ENCODE data around the gene ASCL5.
A peak's percentile ranks its signal among the peaks of the same experiment; 100 is the strongest.

Gene ASCL5

GRCh38 chr1:201126832-201127754 is at the start of gene ASCL5:
Gene ASCL5, minus strand, starts transcription at chr1:201127184. Its CDS starts 11,812 bp downstream, at chr1:201115372.
- Histone ChIP-seq H3K27me3 (ENCODE audit: control insufficient read depth, insufficient read depth, low read length) (peaks cover 11% of the 10 kb centered on the region; the same call in 1 of the 2 replicates), H3K4me3 (ENCODE audit: low read depth, low read length) (peak within 1 kb of the TSS; percentile 38), H3K27ac (ENCODE audit: low read depth, low read length) (no peak within 1 kb of the TSS), H3K4me1 (ENCODE audit: control insufficient read depth, insufficient read depth, low read length) (peaks cover 14% of the 10 kb centered on the region), H3K9me3 (ENCODE audit: control insufficient read depth, insufficient read depth, low read depth, low read length) (no peaks in the 10 kb centered on the region; the same call in 1 of the 2 replicates), H3K9ac (ENCODE audit: low read length) (no peak within 1 kb of the TSS), H3K36me3 (ENCODE audit: control insufficient read depth, insufficient read depth, low read length) (no peaks in the 10 kb centered on the region)

GRCh38 chr1:201175820-201176500 is 49.0 kb upstream of the ASCL5 start:
- Histone ChIP-seq H3K4me1 (ENCODE audit: control insufficient read depth, insufficient read depth, low read length) (peaks cover 7% of the 10 kb centered on the region), H3K9ac (ENCODE audit: low read length) (no peak overlapping the region), H3K27ac (ENCODE audit: low read depth, low read length) (no peak overlapping the region), H3K36me3 (ENCODE audit: control insufficient read depth, insufficient read depth, low read length) (no peaks in the 10 kb centered on the region), H3K27me3 (ENCODE audit: control insufficient read depth, insufficient read depth, low read length) (peaks cover 21% of the 10 kb centered on the region), H3K4me3 (ENCODE audit: low read depth, low read length) (no peak overlapping the region), H3K9me3 (ENCODE audit: control insufficient read depth, insufficient read depth, low read depth, low read length) (peaks cover 8% of the 10 kb centered on the region)

GRCh38 chr1:201173736-201174135 is 46.8 kb upstream of the ASCL5 start:
- Histone ChIP-seq H3K27me3 (ENCODE audit: control insufficient read depth, insufficient read depth, low read length) (peaks cover 29% of the 10 kb centered on the region), H3K36me3 (ENCODE audit: control insufficient read depth, insufficient read depth, low read length) (no peaks in the 10 kb centered on the region), H3K4me3 (ENCODE audit: low read depth, low read length) (no peak overlapping the region), H3K27ac (ENCODE audit: low read depth, low read length) (no peak overlapping the region), H3K4me1 (ENCODE audit: control insufficient read depth, insufficient read depth, low read length) (peaks cover 13% of the 10 kb centered on the region), H3K9me3 (ENCODE audit: control insufficient read depth, insufficient read depth, low read depth, low read length) (peaks cover 4% of the 10 kb centered on the region), H3K9ac (ENCODE audit: low read length) (no peak overlapping the region)

- peaks cover 29% of the 10 kb centered on the region for H3K27me3 ChIP-seq (ENCODE audit: control insufficient read depth, insufficient read depth, low read length)
Observed at GRCh38 chr1:201172999-201173610, 46.1 kb upstream of the ASCL5 start.

GRCh38 chr1:201172326-201172725 is 45.3 kb upstream of the ASCL5 start:
- Histone ChIP-seq H3K27ac (ENCODE audit: low read depth, low read length) (no peak overlapping the region), H3K9me3 (ENCODE audit: control insufficient read depth, insufficient read depth, low read depth, low read length) (no peaks in the 10 kb centered on the region), H3K4me3 (ENCODE audit: low read depth, low read length) (no peak overlapping the region), H3K27me3 (ENCODE audit: control insufficient read depth, insufficient read depth, low read length) (peaks cover 29% of the 10 kb centered on the region), H3K36me3 (ENCODE audit: control insufficient read depth, insufficient read depth, low read length) (no peaks in the 10 kb centered on the region), H3K4me1 (ENCODE audit: control insufficient read depth, insufficient read depth, low read length) (peaks cover 10% of the 10 kb centered on the region), H3K9ac (ENCODE audit: low read length) (no peak overlapping the region)

More at GRCh38 chr1:201172999-201173610, 46.1 kb upstream of the ASCL5 start:
- Histone ChIP-seq H3K9me3 (ENCODE audit: control insufficient read depth, insufficient read depth, low read depth, low read length) (no peaks in the 10 kb centered on the region), H3K4me3 (ENCODE audit: low read depth, low read length) (no peak overlapping the region), H3K36me3 (ENCODE audit: control insufficient read depth, insufficient read depth, low read length) (no peaks in the 10 kb centered on the region), H3K4me1 (ENCODE audit: control insufficient read depth, insufficient read depth, low read length) (peaks cover 13% of the 10 kb centered on the region), H3K9ac (ENCODE audit: low read length) (no peak overlapping the region), H3K27ac (ENCODE audit: low read depth, low read length) (no peak overlapping the region)

GRCh38 chr1:201171063-201172036 is 44.4 kb upstream of the ASCL5 start:
- Histone ChIP-seq H3K36me3 (ENCODE audit: control insufficient read depth, insufficient read depth, low read length) (no peaks in the 10 kb centered on the region), H3K4me1 (ENCODE audit: control insufficient read depth, insufficient read depth, low read length) (peaks cover 10% of the 10 kb centered on the region), H3K9me3 (ENCODE audit: control insufficient read depth, insufficient read depth, low read depth, low read length) (no peaks in the 10 kb centered on the region), H3K27ac (ENCODE audit: low read depth, low read length) (peak overlapping the region; percentile 54; the same call in 1 of the 2 replicates), H3K4me3 (ENCODE audit: low read depth, low read length) (peak overlapping the region; percentile 65), H3K27me3 (ENCODE audit: control insufficient read depth, insufficient read depth, low read length) (peaks cover 29% of the 10 kb centered on the region), H3K9ac (ENCODE audit: low read length) (peak overlapping the region; percentile 54)

- Histone ChIP-seq H3K9ac (ENCODE audit: low read length) (peak overlapping the region; percentile 54), H3K4me3 (ENCODE audit: low read depth, low read length) (peak overlapping the region; percentile 65), H3K9me3 (ENCODE audit: control insufficient read depth, insufficient read depth, low read depth, low read length) (no peaks in the 10 kb centered on the region), H3K27me3 (ENCODE audit: control insufficient read depth, insufficient read depth, low read length) (peaks cover 25% of the 10 kb centered on the region; the same call in 1 of the 2 replicates), H3K36me3 (ENCODE audit: control insufficient read depth, insufficient read depth, low read length) (no peaks in the 10 kb centered on the region), H3K27ac (ENCODE audit: low read depth, low read length) (peak overlapping the region; percentile 54; the same call in 1 of the 2 replicates), H3K4me1 (ENCODE audit: control insufficient read depth, insufficient read depth, low read length) (peaks cover 10% of the 10 kb centered on the region)
Observed at GRCh38 chr1:201170533-201171062, 43.6 kb upstream of the ASCL5 start.

GRCh38 chr1:201169971-201170532 is 43.1 kb upstream of the ASCL5 start:
- H3K4me1 ChIP-seq (ENCODE audit: control insufficient read depth, insufficient read depth, low read length): peaks cover 10% of the 10 kb centered on the region
- peak overlapping the region; percentile 65 for H3K4me3 ChIP-seq (ENCODE audit: low read depth, low read length)
- peaks cover 25% of the 10 kb centered on the region; the same call in 1 of the 2 replicates for H3K27me3 ChIP-seq (ENCODE audit: control insufficient read depth, insufficient read depth, low read length)
- no peaks in the 10 kb centered on the region for H3K36me3 ChIP-seq (ENCODE audit: control insufficient read depth, insufficient read depth, low read length)
- H3K9ac ChIP-seq (ENCODE audit: low read length): peak overlapping the region; percentile 35
- H3K27ac ChIP-seq (ENCODE audit: low read depth, low read length): no peak overlapping the region
- no peaks in the 10 kb centered on the region for H3K9me3 ChIP-seq (ENCODE audit: control insufficient read depth, insufficient read depth, low read depth, low read length)

GRCh38 chr1:201169203-201169602 is 42.2 kb upstream of the ASCL5 start:
- peaks cover 10% of the 10 kb centered on the region for H3K4me1 ChIP-seq (ENCODE audit: control insufficient read depth, insufficient read depth, low read length)
- no peak overlapping the region for H3K4me3 ChIP-seq (ENCODE audit: low read depth, low read length)

More at GRCh38 chr1:201169203-201169602, 42.2 kb upstream of the ASCL5 start:
- no peaks in the 10 kb centered on the region for H3K9me3 ChIP-seq (ENCODE audit: control insufficient read depth, insufficient read depth, low read depth, low read length)
- no peaks in the 10 kb centered on the region for H3K36me3 ChIP-seq (ENCODE audit: control insufficient read depth, insufficient read depth, low read length)
- no peak overlapping the region for H3K27ac ChIP-seq (ENCODE audit: low read depth, low read length)
- no peak overlapping the region for H3K9ac ChIP-seq (ENCODE audit: low read length)
- peaks cover 25% of the 10 kb centered on the region; the same call in 1 of the 2 replicates for H3K27me3 ChIP-seq (ENCODE audit: control insufficient read depth, insufficient read depth, low read length)
